Stimulated activated CD8-positive, alpha-beta memory T cell treated with anti-CD3 and anti-CD28 coated beads, Interleukin-12 subunit alpha, Interleukin-12 subunit beta, amount 100 ng/mL, for 4 hours (primary cell): ENCODE data around the gene CHCHD6.

ENCODE experiments used
- DNase-seq: peaks from one replicate; pipeline ENCODE4 v3.0.0-alpha.2; 2020; ENCODE audit warnings: low read depth

CHCHD6 gene

GRCh38 chr3:126704494-126705214 lies 614 bp downstream of the CHCHD6 start:
- DNase-seq = no peak

DNA sequence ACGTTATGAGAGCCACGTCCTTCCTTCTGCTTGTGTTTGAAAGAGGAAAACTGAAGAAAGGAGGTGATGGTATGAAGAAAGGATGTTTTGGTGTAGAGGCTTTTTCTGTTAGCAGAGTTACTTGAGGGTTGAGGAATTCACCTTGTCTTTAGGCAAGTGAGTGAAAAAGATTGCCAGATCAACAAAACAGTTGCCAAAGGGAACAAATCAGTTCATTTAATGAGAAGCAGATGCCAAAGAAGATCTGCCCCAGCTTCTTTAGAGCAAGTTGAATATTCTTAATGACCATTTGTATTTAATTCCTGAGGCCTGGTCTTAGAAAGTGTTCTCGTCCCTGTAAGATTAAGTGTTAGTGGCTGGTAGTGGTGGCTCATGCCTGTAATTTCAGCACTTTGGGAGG lies 2.6 kb downstream of the CHCHD6 start:
- DNase-seq = no peak

DNA sequence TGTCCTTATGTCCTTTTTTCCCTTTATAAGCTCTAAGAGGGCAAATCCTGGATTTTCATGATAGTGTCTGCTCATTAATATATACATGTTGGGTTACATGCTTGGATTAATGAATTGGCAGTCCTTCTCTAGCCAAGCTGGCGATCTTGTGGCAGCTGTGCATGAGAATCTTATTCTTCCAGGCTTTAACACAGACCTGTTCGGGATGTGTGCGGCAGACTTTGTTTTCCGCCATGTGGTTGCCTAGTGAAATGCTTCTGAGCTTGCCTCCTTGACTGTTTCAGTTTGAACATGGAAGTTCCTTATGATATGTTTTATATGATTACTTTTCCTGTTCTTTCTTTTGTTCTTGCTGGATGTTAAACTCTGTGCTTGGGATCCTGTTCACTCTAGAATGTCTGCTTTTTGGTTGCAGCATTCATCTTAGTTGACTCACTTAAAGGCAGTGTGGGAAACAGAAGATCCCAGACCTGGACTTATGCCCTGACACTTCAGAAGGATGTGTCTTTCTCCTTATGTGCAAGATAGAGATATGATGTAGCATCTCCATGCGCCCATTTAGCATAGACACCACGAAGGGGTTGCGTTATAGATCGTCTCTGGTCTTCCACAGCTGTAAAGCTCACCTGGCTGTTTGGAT lies 7.2 kb downstream of the CHCHD6 start:
- DNase-seq = no peak

GRCh38 chr3:126713199-126713598 lies 9.2 kb downstream of the CHCHD6 start:
- no peak for DNase-seq

DNA sequence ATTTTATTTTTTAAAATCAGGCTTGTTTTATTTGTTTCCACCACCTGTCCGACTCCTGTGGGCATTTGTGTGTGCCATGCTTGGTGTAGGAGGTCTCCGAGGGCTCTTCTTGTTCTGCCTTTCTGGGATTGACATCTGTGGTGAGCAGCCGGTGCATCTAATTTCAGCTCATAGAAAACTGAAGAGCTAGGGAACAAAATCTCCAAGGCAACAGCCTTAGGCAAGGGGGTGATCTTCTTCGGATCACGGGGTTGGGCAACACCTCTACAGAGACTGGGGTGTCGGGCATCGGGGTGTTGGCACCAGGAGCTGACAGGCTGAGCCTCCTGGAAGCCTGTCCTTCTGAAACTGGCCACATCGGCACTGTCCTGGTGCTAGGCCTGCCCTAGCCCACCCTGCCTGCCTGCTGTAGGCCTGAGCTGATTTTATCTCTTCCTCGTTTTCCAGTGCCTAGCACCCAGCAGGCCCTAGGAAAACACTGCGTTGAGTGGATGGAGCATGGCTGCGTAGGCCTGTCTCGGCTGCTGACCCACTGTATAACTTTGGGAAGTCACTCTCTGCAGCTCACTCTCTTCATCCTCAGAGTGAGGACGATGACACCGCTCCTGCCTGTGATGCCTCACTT lies 10.3 kb downstream of the CHCHD6 start:
- no peak for DNase-seq

GRCh38 chr3:126714921-126715320 lies 10.9 kb downstream of the CHCHD6 start:
- no peak for DNase-seq

DNA sequence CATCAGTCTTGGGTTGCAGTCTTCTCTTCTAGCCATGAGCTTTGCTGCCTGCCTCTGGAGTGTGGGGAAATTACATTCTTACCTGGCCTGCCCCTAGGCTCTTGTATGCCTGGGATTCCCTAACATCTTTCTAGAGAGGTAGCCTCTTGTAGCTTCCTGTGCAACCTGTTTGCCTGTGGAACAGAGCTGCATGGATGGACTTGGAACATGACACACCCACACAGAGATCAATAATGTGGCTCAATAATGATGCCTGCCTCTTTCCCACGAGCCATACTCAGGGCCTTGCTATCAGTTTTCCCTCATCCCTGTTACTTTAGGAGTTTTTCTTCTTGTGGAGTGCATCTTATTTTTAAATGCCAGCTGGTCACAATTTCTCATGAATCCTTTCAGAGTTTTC lies 11.4 kb downstream of the CHCHD6 start:
- DNase-seq = no peak

DNA sequence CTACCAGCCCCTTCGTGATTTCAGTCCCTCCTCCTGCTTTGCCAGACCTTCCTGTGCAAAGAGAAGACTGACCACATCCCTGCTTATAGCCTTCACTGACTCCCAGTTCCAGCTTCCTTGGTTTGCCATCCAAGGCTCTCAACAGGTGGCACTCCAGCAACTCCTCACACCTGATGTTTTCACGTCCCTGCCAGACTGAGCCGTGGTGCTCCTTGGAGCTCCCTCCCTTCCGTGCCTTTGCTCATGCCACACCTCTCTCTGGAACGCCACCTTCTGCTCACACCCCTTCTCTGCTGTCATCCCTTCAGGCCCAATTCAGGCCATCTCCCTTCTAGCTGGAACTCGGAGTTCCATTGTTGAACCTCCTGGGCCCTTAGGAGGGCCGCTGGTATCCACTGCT lies 12.0 kb downstream of the CHCHD6 start:
- no peak for DNase-seq

DNA sequence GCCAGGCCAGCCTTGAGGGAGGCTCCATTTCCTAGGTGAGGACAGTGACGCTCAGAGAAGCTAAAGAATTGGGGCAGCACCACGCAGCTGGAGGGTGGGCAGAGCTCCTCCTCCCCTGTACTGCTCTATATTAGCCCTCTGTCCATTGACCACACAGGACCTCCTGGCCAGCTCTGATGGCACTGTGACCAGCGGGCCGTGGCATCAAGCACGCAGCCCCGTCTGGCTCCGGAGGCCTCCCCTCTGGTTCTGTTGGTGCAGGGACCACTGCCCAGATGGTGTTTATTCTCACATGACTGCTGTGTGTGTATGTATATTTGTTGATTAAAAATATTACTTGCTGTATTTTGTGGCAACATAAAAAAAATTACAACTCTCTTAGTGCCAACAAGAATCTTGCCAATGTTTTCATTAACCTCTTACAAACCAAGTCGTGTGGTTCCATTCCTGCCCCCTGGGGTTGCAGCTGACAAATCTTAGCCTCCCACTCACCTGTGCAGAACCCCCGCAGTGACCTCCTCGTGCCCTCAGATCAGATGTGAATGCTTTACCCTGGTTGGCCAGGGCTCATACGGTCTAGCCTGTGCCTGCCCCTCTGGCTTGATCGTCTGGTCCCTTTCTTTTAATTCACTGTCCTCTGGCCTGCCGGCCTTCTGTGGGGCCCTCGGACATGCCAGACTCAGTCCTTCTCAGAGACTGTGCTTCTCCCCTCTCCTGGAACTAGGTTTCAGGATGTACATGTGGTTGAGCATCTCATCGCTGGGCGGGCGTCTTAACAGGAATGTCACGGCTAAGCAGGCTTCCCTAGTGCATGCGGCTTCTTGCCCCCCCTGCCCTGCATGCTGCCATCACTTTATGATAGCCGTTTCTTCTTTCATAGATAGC lies 14.8 kb downstream of the CHCHD6 start:
- DNase-seq = no peak

- no peak for DNase-seq
Measured at GRCh38 chr3:126720596-126720995, 16.6 kb downstream of the CHCHD6 start.

- DNase-seq = no peak
Measured at GRCh38 chr3:126721246-126721645, 17.2 kb downstream of the CHCHD6 start.

GRCh38 chr3:126723237-126723636 lies 19.2 kb downstream of the CHCHD6 start:
- no peak for DNase-seq

- DNase-seq = no peak
Measured at GRCh38 chr3:126723801-126724200, 19.8 kb downstream of the CHCHD6 start.

GRCh38 chr3:126728680-126729079 lies 24.6 kb downstream of the CHCHD6 start:
- DNase-seq = no peak

GRCh38 chr3:126730376-126730775 lies 26.3 kb downstream of the CHCHD6 start:
- DNase-seq = no peak

DNA sequence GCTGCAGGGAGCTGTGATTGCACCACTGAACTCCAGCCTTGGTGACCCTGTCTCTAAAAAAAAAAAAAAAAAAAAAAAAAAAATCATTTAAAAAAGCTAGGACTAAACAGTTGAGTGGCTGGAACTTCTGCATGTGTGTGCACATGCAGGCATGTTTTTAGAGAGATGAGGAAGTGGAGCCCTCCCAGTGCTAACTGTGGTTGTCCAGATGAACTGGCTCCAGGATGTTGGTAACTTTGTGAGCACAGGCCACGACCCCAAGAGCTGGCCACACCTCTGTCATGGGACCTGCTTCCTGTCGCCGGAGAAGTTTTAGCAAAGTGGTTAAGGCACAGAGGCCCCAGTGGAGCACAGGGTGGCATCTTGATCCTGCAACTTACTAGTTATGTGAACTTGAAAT lies 27.0 kb downstream of the CHCHD6 start:
- no peak for DNase-seq

DNA sequence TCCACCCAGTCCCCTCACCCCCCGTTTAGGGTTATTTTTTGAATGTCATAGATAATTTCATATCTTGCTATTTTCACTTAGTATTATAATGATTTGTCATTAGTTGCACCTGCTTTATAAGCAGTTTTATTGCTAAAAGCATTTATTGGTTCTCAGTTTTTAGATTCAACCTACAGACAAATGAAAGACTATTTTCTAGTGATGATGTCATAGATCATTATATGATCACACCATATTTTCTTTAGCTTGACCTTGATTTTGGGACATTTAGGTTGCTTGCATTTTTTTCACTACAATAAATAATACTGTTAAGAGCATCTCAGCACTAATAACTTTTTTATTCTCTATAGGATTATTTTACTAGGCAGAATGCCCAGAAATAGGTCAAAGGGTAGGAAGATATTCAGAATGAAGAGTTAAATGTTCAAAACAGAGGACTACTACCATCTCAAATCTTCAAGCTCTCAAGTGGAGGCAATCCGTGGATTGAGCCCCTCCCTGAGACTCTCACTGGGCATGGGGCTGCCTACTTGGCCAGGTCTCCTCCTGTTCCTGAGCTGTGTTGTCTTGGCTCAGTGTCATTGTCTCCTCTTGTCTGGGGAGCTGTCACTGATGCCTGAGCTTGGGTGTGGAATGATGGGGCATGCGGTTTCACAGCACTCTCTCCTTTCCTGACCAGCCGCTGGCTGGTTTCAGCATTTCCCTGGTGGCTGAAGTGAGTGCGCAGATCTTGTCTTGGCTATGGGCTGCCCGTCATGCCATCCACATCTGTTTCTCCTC lies 28.4 kb downstream of the CHCHD6 start:
- no peak for DNase-seq

DNA sequence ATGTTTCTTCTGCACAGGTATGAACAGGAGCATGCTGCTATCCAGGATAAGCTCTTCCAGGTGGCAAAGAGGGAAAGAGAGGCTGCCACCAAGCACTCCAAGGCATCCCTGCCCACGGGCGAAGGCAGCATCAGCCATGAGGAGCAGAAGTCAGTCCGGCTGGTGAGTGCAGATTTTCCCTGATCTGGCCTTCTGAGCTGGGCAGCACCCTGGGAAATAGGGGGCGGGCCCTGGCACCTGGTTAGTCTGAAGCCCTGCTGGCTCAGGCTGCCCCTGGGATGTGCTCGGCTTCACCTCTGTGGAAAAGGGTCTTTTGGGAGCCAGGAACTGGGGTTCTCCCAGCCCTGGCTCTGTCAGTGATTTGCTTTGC lies 29.0 kb downstream of the CHCHD6 start:
- no peak for DNase-seq

- no peak for DNase-seq
Measured at GRCh38 chr3:126734106-126734723, 30.2 kb downstream of the CHCHD6 start.

- no peak for DNase-seq
Measured at GRCh38 chr3:126737527-126737926, 33.5 kb downstream of the CHCHD6 start.

DNA sequence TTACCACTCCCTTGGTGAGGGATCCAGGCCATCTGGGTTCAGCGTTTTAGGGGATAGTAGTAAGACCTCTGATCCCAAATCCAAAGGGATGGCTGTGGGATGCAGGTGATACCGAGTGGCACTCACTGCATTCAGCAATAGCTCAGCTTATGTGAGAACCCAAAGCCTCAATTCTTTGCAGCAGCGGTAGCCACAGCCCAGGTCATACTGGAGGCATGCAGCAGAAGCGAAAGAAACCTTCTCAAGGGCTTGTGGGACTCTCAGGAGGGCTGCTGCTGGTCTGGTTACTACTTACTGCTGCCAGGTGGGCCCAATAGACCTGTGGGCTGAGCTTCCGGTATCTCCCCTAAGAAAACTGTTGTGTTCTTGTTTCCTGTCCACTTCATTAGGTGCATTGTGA lies 38.0 kb downstream of the CHCHD6 start:
- no peak for DNase-seq
